Right lung (tissue), 5 donors: ENCODE measurements around the gene CLEC11A. TPM values are rescaled to one million over a fixed set of nuclear protein-coding genes. Genes with fewer than 3 reads are reported as not detected.

Experiments used
- DNase-seq, 2 donors: peaks; one replicate each; pipeline ENCODE4 v3.0.0-alpha.2; 2013
- polyA plus RNA-seq, 5 donors: library from polyadenylated mRNA; unstranded; fragments of 120-200 nt; gene quantifications; one replicate each; pipeline versions ENCODE4 v1.2.1 to v1.2.3, GENCODE V29; 2013; ENCODE audit warnings: inconsistent platforms in 1 of 5, low replicate concordance in 1 of 5; ENCODE audit not compliant: insufficient read length in 5 of 5, insufficient read depth in 1 of 5

CLEC11A gene
- polyA plus RNA-seq, 5 donors: 29.6 to 66.3 (median 36.1) TPM

- no peak for DNase-seq
These were observed 20.0 kb upstream of the CLEC11A start for GRCh38 chr19:50702871-50703829.

- DNase-seq: no peak
These were observed 19.0 kb upstream of the CLEC11A start for GRCh38 chr19:50703915-50704796.

GRCh38 chr19:50705422-50706019 lies 17.6 kb upstream of the CLEC11A start:
- no peak for DNase-seq

- DNase-seq: no peak
These were observed 16.8 kb upstream of the CLEC11A start for GRCh38 chr19:50706387-50706786.

- DNase-seq: no peak
These were observed 14.8 kb upstream of the CLEC11A start for GRCh38 chr19:50708179-50708879.

- DNase-seq: no peak
These were observed 13.1 kb upstream of the CLEC11A start for GRCh38 chr19:50710094-50710493.

- DNase-seq: no peak
These were observed 12.6 kb upstream of the CLEC11A start for GRCh38 chr19:50710612-50711011.

GRCh38 chr19:50711196-50711595 lies 12.0 kb upstream of the CLEC11A start:
- DNase-seq: no peak

GRCh38 chr19:50711805-50712204 lies 11.4 kb upstream of the CLEC11A start:
- no peak for DNase-seq

GRCh38 chr19:50712833-50713232 lies 10.3 kb upstream of the CLEC11A start:
- no peak for DNase-seq

GRCh38 chr19:50713556-50714236 lies 9.5 kb upstream of the CLEC11A start:
- no peak for DNase-seq

GRCh38 chr19:50716178-50717025 lies 6.8 kb upstream of the CLEC11A start:
- no peak for DNase-seq

- DNase-seq: no peak
These were observed 6.0 kb upstream of the CLEC11A start for GRCh38 chr19:50717026-50717723.

GRCh38 chr19:50717891-50718254 lies 5.3 kb upstream of the CLEC11A start:
- no peak for DNase-seq

- DNase-seq: no peak
These were observed 4.7 kb upstream of the CLEC11A start for GRCh38 chr19:50718255-50719118.

- DNase-seq: no peak
These were observed 4.1 kb upstream of the CLEC11A start for GRCh38 chr19:50719119-50719435.

- DNase-seq: no peak
These were observed 3.6 kb upstream of the CLEC11A start, which contains the start of gene SHANK1 for GRCh38 chr19:50719566-50719965. Gene SHANK1 (minus strand): TSS chr19:50719802. CDS start chr19:50716919, 2,883 bp downstream.

- no peak for DNase-seq
These were observed 2.8 kb upstream of the CLEC11A start for GRCh38 chr19:50720181-50720920.
